ENCODE data around the gene XRCC1.

XRCC1 gene

DNA sequence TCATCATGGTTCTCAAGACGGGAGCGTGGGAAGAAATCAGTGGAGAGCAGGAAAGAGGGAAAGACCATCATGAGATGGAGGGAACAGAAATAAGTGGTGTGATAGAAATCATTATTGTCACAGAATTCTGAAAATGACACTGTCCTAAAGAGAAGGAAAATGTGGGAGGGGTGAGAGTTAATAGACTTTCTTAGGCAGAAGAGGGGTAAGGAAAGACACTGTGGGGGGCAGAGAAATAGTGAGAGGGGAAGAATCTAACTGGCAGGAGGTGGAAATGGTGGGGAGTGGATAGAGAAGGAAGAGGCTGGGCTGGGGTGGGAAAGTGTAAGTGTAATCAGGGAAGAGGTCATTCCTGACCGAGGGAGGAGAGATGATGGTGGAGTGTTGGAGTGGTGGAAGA, 3.5 kb upstream of the XRCC1 start:
- FAIRE-seq (no peak), DNase-seq (ENCODE audit: insufficient read length, low spot score) (no peak)

DNA sequence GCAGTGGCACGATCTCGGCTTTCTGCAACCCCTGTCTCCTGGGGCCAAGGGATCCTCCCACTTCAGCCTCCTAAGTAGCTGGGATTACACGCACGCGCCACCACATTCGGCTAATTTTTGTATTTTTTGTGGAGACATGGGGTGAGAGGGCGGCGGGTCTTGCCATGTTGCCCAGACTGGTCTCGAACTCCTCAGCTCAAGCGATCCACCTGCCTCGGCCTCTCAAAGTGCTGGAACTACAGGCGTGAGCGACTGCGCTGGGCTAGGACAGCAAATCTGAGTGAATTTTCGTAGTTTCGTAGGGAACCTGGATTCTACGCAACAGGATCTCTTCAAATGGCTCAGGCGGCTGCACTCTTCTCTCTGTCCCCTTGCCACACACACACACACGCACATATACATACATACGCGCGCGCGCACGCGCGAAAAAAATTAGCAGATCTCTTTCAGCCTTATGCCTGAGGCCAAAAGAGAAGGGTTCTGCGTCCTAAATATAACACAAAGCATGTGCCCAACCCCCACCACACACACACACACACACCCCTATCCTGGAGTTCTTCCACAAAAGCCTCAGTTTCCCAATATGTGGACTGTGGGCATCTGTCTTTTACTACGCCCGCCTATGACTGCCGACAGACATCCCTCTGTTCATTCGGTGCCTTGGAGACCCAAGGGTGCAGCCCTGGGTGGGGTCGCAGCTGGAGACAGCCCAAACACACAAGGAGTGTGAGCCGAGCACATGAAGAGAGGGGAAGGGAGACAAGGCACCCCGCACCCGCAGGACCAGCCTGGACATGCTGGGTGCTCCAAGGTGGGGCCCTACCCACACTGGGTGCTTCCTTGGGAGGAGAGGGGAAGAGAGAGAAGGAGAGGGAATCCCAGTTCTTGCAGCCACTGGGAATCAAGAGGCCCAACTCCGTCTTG, 890 bp upstream of the XRCC1 start:
- DNase-seq (ENCODE audit: insufficient read length, low spot score) (no peak), FAIRE-seq (no peak)

DNA sequence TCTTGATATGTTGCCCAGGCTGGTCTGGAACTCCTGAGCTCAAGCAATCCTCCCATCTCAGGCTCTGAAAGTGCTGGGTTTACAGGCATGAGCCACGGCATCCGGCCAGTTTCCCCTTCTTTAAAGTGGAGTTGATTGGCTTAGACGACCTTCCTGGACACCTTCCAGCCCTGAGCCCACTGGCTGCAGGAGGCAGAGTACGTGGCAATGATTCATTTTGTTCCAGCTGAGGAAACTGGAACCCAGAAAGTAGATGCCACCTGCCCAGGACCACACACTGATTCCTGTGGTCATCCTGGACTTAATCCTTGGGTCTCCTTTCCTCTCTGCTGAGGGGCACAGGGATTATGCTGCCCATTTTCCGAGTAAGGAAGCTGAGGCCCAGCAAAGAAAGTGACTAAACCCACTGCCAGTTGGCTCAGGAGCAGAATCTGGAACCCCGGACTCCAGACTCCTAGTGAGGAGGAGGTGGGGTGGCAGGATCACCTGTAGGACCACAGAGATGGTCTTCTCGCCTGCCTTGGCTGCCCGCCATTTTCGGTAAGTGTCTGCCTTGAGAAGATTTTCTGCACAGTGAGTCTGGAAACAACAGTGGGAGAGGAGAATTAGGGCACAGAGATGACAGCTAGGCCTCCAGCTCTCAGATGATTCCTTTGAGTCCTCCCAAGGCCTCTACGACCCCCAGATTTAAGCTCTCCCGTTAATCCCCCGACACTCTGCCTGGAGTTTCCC, 737 bp downstream of the XRCC1 start:
- no peak for FAIRE-seq
- DNase-seq (ENCODE audit: insufficient read length, low spot score), result no peak

DNA sequence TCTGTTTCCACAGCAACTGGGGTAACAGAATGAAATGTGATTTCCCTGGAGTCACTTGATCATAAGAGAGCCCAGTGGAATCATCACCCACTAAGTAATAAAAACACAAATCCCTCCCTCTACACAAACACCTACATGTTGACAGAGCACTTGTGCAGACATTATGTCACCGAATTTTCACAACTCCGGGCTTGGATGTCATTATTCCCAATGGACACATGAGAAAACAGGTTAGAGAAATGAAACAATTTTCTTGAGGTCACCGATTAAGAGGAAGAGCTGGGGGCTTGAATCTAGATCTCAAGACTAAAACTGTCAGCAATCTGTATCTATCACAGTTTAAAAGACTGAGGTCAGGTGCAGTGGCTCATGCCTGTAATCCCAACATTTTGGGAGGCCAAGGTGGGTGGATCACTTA, 3.1 kb downstream of the XRCC1 start:
- no peak for FAIRE-seq
- no peak for DNase-seq (ENCODE audit: insufficient read length, low spot score)

DNA sequence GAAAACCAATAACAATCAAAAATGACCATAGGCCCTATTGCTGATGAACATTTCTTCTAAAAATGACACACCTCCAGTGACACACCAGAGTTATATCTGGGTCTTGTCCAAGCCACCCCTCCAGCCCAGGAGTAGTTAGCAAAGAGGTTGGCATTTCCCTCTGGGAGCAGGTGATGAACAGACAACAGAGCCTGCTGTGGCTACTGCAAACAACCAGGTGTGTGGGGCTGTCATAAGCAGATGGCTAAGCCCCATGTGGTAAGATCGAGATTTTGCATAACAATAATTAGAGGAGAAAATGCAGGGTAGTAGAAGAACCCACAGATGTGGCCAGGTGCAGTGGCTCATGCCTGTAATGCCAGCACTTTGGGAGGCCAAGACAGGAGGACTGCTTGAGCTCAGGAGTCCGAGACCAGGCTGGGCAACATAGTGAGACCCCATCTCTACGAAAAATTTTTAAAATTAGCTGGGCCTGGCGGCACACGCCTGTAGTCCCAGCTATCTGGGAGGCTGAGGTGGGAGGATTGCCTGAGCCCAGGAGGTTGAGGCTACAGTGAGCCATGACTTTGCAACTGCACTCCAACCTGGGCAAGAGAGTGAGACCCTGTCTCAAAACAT, 5.0 kb downstream of the XRCC1 start:
- no peak for DNase-seq (ENCODE audit: insufficient read length, low spot score)
- FAIRE-seq, result no peak

DNA sequence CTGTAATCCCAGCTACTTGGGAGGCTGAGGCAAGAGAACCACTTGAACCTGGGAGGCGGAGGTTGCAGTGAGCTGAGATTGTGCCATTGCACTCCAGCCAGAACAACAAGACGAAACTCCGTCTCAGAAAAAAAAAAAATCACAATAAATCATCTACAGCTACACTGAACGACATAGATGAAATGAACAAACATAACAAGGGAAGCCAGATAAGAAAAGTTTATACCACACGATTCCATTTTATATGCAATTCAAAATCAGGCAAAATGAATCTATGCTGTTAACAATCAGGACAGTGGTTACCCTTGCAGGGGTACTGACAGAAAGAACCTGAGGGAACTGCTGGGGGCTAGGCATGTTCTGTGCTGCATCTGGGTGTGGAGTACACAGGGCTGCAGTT, 5.7 kb downstream of the XRCC1 start:
- FAIRE-seq (no peak), DNase-seq (ENCODE audit: insufficient read length, low spot score) (no peak)

DNA sequence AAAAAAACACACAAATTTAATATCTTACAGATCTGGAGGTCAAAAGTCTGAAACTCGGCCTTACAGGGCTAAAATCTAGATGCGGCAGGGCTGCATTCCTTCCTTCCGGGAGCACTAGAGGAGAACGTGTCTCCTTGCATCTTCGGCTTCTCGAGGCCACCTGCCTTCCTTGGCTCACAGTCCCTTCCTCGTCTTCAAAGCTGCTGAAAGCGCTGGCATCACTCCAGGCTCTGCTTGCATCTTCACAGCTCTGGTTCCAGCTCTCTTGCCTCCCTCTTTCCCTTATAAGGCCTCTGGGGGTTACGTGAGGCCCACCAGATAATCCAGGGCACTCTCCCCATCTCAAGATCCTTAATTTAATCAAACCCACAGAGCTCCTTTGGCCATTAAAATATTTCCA, 10.5 kb downstream of the XRCC1 start:
- DNase-seq (ENCODE audit: insufficient read length, low spot score) (no peak), FAIRE-seq (no peak)

DNA sequence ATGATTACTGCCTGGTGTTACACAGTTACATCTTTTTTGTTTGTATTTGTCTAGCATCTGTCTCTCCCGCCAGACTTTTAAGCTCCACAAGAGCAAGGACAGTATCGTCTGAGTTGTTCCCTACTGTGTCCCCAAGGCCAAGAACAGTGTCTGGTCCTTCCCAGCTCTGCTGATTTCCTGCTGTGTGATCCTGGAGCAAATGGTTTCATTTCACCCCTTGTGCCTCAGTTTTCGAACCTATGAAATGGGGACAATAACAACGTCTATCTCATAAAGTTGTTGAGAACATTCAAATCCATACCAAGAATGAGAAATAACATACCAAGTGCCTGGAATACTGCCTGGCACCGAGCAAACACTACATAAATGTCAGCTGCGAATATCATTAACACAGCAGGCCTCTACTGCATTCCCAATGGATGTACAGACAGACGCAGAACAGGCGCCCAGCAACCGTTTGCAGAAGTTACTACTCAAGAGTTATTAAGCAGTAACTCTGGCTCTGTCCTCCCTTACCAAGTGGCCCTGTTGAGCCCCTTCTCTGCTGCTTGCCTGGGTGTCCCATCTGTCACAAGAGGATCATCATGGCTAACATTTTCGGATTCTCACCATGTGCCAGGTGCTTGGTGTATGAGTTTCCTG, 11.4 kb downstream of the XRCC1 start:
- DNase-seq (ENCODE audit: insufficient read length, low spot score), result no peak
- FAIRE-seq, result peak; percentile 13

DNA sequence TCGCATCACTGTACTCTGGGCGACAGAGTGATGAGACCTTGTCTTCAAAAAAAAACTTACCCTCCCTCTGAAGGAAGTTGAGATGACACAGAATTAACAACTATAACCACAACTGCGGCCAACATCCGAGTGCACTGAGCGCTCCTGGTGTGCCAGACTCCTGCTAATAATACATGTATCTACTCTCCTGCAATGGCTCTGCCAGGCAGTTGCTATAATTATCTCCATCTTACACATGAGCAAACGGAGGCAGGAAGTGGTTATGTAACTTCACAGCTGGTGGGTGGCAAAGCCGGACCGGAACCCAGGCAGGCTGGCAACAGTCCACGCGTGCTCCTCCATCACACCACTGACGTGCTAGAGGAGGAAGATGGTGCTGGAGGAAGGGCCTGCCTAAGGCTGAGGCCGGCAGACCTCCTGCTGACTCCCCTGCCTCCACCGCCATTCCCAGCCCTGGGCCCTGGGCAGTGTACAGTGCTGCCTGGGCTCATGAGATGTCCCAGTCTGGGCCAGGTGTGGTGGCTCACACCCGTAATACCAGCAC, 12.6 kb downstream of the XRCC1 start:
- DNase-seq (ENCODE audit: insufficient read length, low spot score) (peak; percentile 33), FAIRE-seq (peak; percentile 88)

DNA sequence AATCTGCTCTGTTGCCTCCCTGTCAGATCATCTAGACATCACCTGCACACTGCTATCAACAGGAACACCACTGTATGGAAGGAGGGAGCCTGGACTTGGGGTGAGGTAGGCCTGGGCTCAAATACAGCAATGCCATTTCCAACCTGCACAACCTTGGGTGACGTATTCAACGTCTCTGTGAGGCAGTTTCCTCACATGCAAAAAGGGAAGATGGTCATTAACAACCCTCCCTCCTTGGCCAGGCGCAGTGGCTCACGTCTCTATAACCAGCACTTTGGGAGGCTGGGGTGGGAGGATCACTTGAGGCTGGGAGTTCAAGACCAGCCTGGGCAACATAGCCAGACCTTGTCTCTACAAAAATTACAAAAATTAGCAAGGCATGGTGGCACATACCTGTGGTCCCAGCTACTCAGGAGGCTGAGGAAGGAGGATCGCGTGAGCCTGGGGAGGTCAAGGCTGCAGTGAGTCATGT, 13.1 kb downstream of the XRCC1 start:
- no peak for DNase-seq (ENCODE audit: insufficient read length, low spot score)
- FAIRE-seq, result no peak

DNA sequence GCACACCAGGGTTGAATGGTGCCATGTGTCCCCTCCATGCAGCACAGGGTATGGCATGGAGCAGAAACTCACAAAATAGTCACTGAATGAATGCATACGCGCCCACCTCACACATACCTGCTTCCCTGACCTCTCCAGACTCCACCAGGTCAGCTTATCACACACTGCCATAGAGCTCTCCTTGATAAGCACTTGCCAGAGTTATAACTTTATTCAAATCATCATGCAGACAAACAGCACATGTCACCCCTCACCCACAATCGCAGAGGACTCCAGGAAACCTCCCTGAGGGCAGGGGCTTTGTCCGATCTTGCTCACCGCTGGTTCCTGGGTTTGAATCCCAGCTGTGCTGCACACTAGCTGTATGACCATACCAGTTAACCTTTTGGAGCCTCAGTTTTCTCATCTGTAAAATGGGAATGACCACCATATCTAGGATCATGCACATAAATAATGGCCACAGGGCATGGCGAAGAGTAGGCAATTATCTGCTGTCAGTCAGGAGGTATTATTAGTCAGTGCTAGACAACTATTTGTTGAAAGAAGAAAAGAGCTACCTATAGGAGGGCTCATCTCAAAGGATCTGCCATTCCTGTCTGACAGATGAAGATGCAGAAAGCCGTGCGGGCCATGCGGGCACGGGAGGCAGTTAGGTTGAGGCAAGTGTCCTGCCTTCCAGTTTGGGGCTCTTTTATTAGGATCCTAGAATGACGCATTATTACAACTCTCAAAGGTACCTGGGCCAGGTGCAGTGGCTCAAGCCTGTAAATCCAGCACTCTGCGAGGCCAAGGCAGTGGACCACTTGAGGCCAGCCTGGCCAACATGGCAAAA, 14.0 kb downstream of the XRCC1 start:
- no peak for FAIRE-seq
- no peak for DNase-seq (ENCODE audit: insufficient read length, low spot score)

DNA sequence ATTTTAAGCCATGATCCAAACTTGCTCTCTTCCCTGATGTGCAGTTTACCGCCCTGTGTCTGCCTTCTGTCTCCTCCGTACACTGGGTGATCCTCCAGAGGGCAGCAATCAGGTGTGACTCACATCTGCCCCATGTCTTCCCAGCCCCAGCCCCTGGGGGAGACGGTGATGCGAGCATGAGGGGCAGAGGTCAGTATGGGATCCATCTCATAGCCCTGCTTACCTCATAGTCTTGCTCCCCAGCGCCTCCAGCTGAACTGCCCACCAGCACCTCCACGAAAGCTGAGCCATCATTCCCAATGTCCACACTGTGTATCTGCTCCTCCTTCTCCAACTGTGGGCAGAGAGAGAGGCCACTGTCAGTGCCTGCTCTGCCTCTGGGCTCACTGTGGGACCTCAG, 14.6 kb downstream of the XRCC1 start:
- FAIRE-seq (peak; percentile 20), DNase-seq (ENCODE audit: insufficient read length, low spot score) (peak; percentile 43)

DNA sequence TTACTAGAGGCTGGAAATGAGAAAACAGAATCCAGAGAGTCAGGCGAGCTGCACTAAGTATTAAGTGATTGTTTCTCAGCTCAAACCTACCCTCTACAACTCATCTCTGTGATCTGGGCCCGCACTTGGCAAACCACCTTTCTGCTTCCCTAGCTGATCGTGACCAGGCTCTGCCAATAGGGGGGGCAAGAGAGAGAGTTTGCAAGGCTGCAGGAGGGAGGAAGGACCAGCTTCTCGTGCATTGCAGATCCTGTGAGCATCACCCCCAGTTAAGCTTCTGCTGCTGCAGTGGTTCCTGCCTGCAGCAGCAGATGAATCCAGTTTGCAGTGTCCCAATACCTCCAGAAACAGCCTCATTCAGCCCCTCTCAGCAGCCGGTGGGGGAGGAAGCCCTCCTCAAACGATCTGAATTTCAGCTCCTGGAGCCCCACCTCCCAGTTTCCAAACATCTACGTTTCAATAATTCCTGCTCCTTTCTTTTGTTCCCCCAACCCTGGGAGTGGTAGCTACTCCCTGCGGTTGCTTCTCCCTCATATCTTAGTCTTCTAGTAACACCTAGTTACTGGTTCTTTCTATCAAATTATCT, 20.0 kb downstream of the XRCC1 start:
- FAIRE-seq (peak; percentile 67), DNase-seq (ENCODE audit: insufficient read length, low spot score) (peak; percentile 66)

DNA sequence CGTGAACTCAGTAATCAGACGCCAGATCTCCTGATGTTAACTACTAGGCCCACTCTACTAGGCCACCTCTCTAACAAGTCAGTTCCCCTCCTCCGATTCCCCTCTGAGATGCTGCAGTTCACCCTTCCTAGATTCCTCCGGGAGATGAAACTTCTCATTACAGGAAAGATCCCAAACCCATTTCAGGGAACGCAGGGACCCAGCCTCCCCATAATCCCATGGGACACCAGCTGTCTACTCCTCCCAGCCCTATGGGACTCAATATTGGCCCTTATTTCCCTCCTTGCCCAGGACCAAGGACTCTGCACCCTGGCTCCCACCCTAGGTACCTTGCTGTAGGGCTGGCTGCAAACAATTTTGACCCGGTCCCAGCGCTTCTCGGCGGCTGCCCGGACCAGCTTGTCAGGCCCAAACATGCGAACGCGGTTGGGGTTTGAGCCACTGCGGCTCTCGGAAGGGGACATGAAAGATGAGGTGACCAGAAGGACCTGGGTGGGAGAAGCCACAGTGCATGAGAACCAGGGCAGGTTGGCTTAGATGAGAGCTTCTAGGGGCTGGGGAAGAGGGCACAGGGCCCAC, 20.9 kb downstream of the XRCC1 start:
- FAIRE-seq (no peak), DNase-seq (ENCODE audit: insufficient read length, low spot score) (no peak)

DNA sequence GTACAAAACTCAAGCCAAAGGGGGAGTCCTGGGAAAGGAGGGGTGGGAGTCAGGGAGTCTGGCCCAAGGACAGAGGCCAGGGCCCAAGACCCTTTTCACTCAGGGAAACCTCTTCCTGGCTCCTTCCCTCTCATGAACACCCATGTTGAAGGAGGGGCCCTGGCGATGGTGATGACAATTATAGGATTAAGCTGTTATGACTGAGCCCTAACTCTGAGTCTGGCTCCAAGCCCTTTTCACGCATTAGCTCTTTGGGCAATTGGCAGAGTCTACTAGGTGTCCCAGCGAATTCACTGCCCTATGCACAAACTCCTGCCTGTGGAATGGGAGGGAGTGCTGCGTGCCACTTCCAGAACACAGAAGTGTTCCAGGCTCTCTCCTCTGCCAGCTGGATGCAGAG, 21.7 kb downstream of the XRCC1 start:
- FAIRE-seq (no peak), DNase-seq (ENCODE audit: insufficient read length, low spot score) (no peak)

DNA sequence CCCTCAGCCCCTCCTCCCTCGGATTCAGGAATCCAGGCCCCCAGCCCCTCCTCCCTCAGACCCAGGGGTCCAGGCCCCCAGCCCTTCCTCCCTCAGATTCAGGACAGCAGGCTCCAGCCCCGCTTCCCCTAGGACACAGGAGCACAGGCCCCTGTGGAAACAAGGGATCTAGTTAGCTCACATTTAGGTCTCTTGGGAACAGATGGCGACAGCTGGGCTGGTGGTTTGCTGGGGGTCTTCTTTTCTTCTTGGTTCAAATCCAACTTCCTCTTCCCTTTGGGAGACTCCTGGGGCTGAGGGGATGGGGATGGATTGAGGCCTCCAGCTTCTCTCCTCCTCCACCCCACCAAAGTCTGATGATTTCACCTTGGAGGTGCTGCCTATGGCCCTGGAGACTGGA, 22.7 kb downstream of the XRCC1 start:
- FAIRE-seq, result no peak
- no peak for DNase-seq (ENCODE audit: insufficient read length, low spot score)

DNA sequence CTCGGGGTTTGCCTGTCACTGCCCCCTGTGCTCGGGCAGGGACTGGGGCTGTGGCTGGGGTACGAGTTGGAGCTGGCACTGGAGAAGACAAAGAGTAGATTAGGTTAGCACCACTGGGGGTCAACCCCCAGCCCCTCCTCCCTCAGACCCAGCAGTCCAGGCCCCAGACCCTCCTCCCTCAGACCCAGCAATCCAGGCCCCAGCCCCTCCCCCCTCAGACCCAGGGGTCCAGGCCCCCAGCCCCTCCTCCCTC, 23.2 kb downstream of the XRCC1 start:
- FAIRE-seq (no peak), DNase-seq (ENCODE audit: insufficient read length, low spot score) (no peak)

DNA sequence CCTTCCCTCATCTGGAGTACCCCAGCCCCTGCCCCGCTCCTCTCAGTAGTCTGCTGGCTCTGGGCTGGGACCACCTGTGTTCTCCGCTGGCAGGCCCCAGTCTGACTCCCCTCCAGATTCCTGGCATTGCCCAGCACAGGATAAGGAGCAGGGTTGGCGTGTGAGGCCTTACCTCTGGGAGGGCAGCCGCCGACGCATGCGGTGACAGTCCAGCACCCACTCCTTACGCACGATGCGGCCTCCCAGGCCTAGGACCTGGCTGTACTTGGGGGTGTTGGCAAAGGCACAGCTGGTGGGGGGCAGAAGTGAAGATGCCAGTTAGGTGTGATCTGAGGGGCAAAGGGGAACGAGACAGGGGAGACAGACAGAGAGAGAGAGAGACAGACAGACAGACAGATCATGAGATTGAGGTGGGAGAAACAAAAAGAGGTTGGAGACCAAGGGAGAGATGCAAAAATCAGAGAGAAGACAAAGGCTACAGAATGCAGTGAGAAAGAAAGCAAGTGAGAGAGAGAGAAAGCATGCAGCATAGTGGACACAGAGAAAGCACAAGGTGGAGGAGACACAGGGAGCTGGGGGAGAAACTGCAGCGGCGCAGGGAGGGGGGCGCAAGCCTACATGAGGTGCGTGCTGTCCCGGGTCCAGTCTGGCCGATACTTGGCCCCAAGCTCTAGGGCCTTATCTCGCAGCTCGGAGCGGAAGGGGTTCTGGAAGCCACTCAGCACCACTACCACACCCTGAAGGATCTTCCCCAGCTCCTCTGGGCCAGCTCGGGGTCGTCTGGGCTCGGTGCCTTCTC, 23.7 kb downstream of the XRCC1 start:
- no peak for FAIRE-seq
- DNase-seq (ENCODE audit: insufficient read length, low spot score), result no peak

DNA sequence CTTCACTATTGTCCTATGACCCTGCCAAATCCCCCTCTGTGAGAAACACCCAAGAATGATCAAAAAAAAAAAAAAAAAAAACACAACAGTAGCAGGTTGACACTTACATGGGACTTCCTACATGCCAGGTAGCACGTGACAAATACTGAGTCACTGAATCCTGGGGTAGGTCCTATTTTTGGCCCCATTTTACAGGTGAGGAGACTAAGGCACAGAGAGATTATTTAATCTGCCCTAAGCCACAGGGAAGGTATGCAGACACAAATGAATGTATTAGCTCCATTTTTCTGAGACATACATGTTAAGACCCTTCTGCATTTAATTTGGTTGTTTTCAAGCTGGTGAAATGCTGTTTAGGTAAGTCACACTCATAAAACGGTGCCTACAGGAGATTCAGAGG, 26.6 kb downstream of the XRCC1 start:
- no peak for FAIRE-seq
- no peak for DNase-seq (ENCODE audit: insufficient read length, low spot score)
